OCI-LY3 (cell line): ENCODE measurements around the gene ESRRG.

Experiments used
- CTCF ChIP-seq: fragments of 200-600, 300-600 bp; sonication (generic); IDR thresholded peaks from 2 replicates; pipeline ENCODE4 v1.5.1; 2014; ENCODE audit warnings: antibody characterized with exemption, low read length, low read depth
- EZH2phosphoT487 ChIP-seq: fragments of 200-600 bp; shearing (Covaris generic); IDR thresholded peaks from 2 replicates; pipeline ENCODE4 v1.6.1; 2018; ENCODE audit warnings: antibody characterized with exemption, mixed run types, low read depth

- no peak for TF ChIP-seq CTCF
- TF ChIP-seq EZH2phosphoT487: no peak
Observed at GRCh38 chr1:216630532-216630931, 92.7 kb downstream of the ESRRG start.
